ENCODE results near the gene CABP7. TPM values are rescaled to one million over a fixed set of nuclear protein-coding genes. Genes with fewer than 3 reads are reported as not detected.
"Not testable (repeated sequence)": the region's sequence is repeated elsewhere in the genome, so short reads cannot be mapped to it uniquely, and the experiment has no call there.

Gene CABP7
- total RNA-seq, 1 experiment from 2014 or later = not detected

- intact Hi-C loops (cut with micrococcal nuclease; ENCODE audit: unreplicated experiment) = no loop called here
- Histone ChIP-seq H3K4me3 (ENCODE audit: low read depth, low read length, poor library complexity, severe bottlenecking) (no peak overlapping the region), H3K9me3 (ENCODE audit: low read depth, low read length, poor library complexity, severe bottlenecking) (no peaks in the 10 kb centered on the region), H3K36me3 (ENCODE audit: insufficient read depth, low read length, poor library complexity, severe bottlenecking) (no peaks in the 10 kb centered on the region), H3K27me3 (replicated peaks; ENCODE audit: insufficient read depth, low read depth, low read length, poor library complexity) (no peaks in the 10 kb centered on the region), H3K4me1 (ENCODE audit: insufficient read depth, low read length, poor library complexity, severe bottlenecking) (peaks cover 8% of the 10 kb centered on the region), H3K27ac (ENCODE audit: low read depth, low read length, poor library complexity, severe bottlenecking) (no peak overlapping the region)
- no peak for DNase-seq (ENCODE audit: low spot score)
- ChIA-PET CTCF (no interaction called here), POLR2A (ENCODE audit: low non-redundant PET) (no interaction called here)
- no TSS peak for BruUV-seq (replicated peaks)
- TF ChIP-seq EZH2 (IDR thresholded peaks at IDR 0.05; ENCODE audit: borderline replicate concordance, low read depth, low read length, poor library complexity, severe bottlenecking) (no peak), CTCF (conservative IDR thresholded peaks at IDR 0.05; ENCODE audit: low read depth, low read length) (no peak)
Observed at GRCh38 chr22:29753808-29754657, 34.2 kb downstream of the CABP7 start.

GRCh38 chr22:29754658-29755395, 35.0 kb downstream of the CABP7 start:
- CTCF ChIA-PET; H3K4me3 ChIP-seq (ENCODE audit: low read depth, low read length, poor library complexity, severe bottlenecking); H3K4me1 ChIP-seq (ENCODE audit: insufficient read depth, low read length, poor library complexity, severe bottlenecking); H3K9me3 ChIP-seq (ENCODE audit: low read depth, low read length, poor library complexity, severe bottlenecking); POLR2A ChIA-PET (ENCODE audit: low non-redundant PET); H3K36me3 ChIP-seq (ENCODE audit: insufficient read depth, low read length, poor library complexity, severe bottlenecking); H3K27ac ChIP-seq (ENCODE audit: low read depth, low read length, poor library complexity, severe bottlenecking); intact Hi-C loops (cut with micrococcal nuclease; ENCODE audit: unreplicated experiment); BruUV-seq (replicated peaks); H3K27me3 ChIP-seq (replicated peaks; ENCODE audit: insufficient read depth, low read depth, low read length, poor library complexity); DNase-seq (ENCODE audit: low spot score): not testable (repeated sequence)

DNA sequence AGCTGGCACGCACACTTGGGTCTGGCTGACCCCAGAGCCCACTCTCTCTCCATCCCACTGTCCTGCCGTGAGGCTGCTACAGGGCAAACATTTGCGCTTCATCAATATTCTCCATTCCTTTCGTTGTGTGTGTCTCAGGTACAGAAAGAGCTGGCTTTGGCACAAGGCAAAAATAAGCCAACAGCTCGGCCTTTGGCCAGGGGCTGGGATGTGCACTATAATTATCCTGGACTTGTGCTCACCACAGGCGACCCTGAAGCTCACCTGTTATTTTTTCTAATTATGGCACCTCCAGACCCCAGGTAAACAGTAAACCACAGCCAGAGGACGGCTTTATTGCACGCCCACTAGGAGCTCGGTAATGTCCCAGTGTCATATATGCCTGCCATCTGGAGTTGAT, 36.1 kb downstream of the CABP7 start:
- no peaks in the 10 kb centered on the region for H3K9me3 ChIP-seq (ENCODE audit: low read depth, low read length, poor library complexity, severe bottlenecking)
- BruUV-seq (replicated peaks) = no TSS peak
- no peak for DNase-seq (ENCODE audit: low spot score)
- TF ChIP-seq EZH2 (IDR thresholded peaks at IDR 0.05; ENCODE audit: borderline replicate concordance, low read depth, low read length, poor library complexity, severe bottlenecking) (no peak), CTCF (conservative IDR thresholded peaks at IDR 0.05; ENCODE audit: low read depth, low read length) (no peak)
- intact Hi-C loops (cut with micrococcal nuclease; ENCODE audit: unreplicated experiment) = no loop called here
- ChIA-PET POLR2A (ENCODE audit: low non-redundant PET) (no interaction called here), CTCF (no interaction called here)
- no peaks in the 10 kb centered on the region for H3K27me3 ChIP-seq (replicated peaks; ENCODE audit: insufficient read depth, low read depth, low read length, poor library complexity)
- peaks cover 8% of the 10 kb centered on the region for H3K4me1 ChIP-seq (ENCODE audit: insufficient read depth, low read length, poor library complexity, severe bottlenecking)
- no peaks in the 10 kb centered on the region for H3K36me3 ChIP-seq (ENCODE audit: insufficient read depth, low read length, poor library complexity, severe bottlenecking)
- no peak overlapping the region for H3K4me3 ChIP-seq (ENCODE audit: low read depth, low read length, poor library complexity, severe bottlenecking)
- no peak overlapping the region for H3K27ac ChIP-seq (ENCODE audit: low read depth, low read length, poor library complexity, severe bottlenecking)

All from A673 (cell line).